GM08714 (cell line): ENCODE data around the gene PTPRCAP.
A peak's percentile ranks its signal among the peaks of the same experiment; 100 is the strongest.

Experiments used
- H3K4me3 ChIP-seq: fragments of 200-500 bp; sonication (Bioruptor generic); 2 replicates; pipeline ENCODE4 v1.5.1; 2014; ENCODE audit warnings: mild to moderate bottlenecking, low read length, inconsistent platforms
- ZNF274 ChIP-seq: IDR thresholded peaks from 2 replicates; pipeline ENCODE4 v1.6.1; 2012; ENCODE audit warnings: mild to moderate bottlenecking, low read depth, low read length

PTPRCAP gene

DNA sequence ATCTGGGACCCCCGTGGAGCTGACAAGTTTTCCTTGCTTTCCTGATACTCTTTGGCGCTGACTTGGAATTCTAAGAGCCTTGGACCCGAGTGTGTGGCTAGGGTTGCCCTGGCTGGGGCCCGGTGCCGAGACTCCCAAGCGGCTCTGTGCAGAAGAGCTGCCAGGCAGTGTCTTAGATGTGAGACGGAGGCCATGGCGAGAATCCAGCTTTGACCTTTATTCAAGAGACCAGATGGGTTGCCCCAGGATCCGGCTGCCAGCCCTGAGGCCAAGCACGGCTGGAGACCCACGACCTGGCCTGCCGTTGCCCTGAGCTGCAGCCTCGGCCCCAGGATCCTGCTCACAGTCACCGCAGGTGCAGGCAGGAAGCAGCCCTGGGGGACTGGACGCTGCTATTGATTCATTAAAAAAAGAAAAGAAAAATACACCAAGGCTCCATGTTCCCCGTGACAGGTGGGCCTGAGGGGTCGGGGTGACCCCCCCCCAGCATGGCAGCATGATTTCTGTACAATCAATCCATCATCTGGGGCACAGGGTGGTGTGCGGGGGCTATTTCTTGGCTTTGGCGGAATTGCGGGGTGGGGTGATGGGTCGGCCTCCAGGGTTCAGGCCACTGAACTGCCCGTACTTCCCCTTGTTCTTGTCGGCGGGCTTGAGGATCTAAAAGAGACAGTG lies 39.4 kb downstream of the PTPRCAP start:
- no peak for TF ChIP-seq ZNF274
- H3K4me3 ChIP-seq = no peak overlapping the region

GRCh38 chr11:67397536-67397935 lies 39.9 kb downstream of the PTPRCAP start:
- no peak for TF ChIP-seq ZNF274
- H3K4me3 ChIP-seq = no peak overlapping the region

GRCh38 chr11:67396587-67397389 lies 40.7 kb downstream of the PTPRCAP start:
- no peak for TF ChIP-seq ZNF274
- no peak overlapping the region for H3K4me3 ChIP-seq

GRCh38 chr11:67396259-67396581 lies 41.3 kb downstream of the PTPRCAP start:
- H3K4me3 ChIP-seq = no peak overlapping the region

DNA sequence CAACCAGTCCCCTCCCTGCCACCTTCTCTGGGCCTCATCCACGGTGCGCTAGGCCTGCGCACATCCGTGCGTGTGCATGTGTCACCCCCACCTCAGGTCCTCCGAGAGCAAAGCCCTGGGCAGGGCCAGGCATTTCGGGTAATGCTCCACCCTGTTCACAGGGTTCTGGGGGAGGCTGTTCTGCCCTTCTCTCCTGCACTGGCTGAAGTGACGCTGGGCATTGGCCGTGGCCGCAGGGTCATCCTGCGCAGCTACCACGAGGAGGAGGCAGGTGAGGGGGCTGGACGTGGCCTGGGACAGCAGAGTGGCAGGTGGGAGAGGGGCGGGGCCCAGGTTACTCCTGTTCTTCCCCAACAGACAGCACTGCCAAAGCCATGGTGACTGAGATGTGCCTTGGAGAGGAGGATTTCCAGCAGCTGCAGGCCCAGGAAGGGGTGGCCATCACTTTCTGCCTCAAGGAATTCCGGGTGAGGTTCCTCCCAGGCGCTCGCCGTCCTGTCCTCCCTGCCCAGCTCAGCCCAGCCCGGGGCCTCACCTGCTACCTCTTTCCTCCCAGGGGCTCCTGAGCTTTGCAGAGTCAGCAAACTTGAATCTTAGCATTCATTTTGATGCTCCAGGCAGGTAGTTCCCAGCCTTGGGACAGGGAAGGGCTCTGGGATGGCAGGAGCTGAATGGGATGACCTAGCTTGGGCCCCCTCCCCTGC lies 41.8 kb downstream of the PTPRCAP start:
- no peak for TF ChIP-seq ZNF274
- H3K4me3 ChIP-seq = no peak overlapping the region

More at GRCh38 chr11:67396259-67396581, 41.3 kb downstream of the PTPRCAP start:
- TF ChIP-seq ZNF274 = no peak

DNA sequence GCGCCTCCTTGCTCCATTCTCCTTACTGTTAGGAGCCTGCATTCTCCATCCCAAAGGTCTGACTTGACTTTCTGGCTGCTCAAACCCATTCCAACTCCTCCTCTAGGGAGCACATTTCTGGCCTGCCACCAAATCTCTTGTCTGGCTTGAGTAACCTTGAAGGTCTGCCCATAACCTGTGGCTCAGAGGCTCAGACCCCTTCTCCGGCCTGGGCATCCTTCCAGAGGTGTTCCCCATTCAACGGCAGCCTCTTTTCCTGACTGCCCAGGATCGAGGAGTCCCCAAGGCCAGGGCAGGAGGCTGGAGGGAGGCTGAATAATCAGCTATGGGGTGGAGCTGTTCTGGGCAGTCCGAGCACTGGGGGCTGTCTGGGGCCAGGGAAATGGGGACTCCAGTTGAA lies 43.5 kb downstream of the PTPRCAP start:
- no peak overlapping the region for H3K4me3 ChIP-seq
- no peak for TF ChIP-seq ZNF274

DNA sequence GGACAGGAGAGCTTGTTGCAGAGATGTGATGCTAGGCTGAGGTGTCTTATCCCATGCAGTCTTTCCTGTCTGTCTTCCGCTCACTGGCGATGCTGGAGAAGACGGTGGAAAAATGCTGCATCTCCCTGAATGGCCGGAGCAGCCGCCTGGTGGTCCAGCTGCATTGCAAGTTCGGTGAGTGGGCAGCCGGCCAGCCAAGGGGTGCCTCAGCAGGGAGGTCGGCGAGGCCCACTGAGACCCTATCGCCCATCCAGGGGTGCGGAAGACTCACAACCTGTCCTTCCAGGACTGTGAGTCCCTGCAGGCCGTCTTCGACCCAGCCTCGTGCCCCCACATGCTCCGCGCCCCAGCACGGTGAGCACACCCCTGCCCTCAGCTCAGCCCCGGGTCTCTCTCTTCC lies 44.0 kb downstream of the PTPRCAP start:
- no peak overlapping the region for H3K4me3 ChIP-seq

GRCh38 chr11:67392183-67392715 lies 45.2 kb downstream of the PTPRCAP start:
- TF ChIP-seq ZNF274 = no peak
- peak overlapping the region; percentile 83 for H3K4me3 ChIP-seq

More for the DNA sequence above, 44.0 kb downstream of the PTPRCAP start:
- TF ChIP-seq ZNF274 = no peak

DNA sequence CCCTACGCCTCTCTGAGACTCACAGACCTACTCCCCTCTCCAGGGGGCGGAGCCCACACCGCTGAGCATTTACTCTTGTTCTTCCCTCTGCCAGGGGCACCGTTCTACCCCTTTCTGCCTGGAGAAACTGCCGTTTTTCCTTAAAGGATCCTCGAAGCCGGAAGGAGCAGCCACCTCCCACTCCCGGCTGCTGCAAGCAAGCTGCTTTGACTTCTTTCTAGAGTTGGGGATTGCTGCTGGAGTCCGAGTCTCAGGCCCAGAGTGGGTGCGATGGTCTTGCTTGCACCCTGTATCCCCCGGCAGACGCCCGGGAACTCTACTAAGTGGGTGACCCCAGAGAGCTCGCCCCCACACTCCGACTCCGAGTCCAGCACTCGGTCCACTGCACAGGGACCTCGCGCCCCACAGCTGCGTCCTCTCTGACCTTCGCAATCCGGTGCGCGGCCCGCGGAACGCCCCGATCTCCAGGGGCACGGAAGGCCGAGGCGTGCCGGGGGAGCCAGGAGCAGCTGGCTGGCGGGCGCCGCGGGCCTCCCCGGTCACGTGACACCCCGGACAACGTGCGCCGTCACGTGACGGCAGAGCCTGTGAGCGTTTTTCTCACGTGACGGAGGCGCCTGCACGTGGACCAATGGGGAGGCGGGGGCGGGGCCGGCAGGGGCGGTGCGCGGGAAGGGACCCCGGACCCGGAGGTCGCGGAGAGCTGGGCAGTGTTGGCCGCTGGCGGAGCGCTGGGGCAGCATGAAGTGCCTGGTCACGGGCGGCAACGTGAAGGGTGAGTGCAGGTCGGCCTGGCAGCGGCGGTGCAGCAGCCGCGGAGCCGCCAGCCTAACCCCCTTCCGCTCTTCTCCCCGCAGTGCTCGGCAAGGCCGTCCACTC lies 45.9 kb downstream of the PTPRCAP start, which contains the start of gene RAD9A:
RAD9A (plus strand) TSS at position 683 of the 879 bp plus-strand sequence; CDS start at position 742, 59 bp downstream.
- H3K4me3 ChIP-seq = peak within 1 kb of the TSS; percentile 83
- no peak for TF ChIP-seq ZNF274

GRCh38 chr11:67390947-67391303 lies 46.6 kb downstream of the PTPRCAP start:
- peak overlapping the region; percentile 79 for H3K4me3 ChIP-seq
- TF ChIP-seq ZNF274 = no peak

DNA sequence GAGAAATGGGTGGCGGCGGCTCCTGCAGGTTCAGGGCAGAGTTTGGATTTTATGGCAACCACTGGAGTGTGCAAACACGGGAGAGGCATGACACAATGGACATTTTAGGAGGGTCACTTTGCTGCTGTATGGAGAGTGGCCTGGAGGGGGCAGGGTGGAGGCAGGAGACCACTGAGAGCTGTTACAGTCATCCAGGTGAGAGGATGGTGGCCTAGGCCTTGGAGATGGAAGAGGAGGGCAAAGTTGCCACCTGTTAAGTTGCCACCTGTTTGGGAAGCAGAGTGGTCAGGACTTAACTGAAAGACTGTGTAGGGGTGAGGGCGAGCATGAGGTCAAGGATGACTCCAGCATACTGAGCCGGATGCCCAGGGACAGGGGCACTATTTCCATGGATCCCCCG lies 48.0 kb downstream of the PTPRCAP start:
- TF ChIP-seq ZNF274 = no peak

GRCh38 chr11:67387518-67387917 lies 50.0 kb downstream of the PTPRCAP start:
- TF ChIP-seq ZNF274 = no peak

More for the DNA sequence above, 48.0 kb downstream of the PTPRCAP start:
- H3K4me3 ChIP-seq = no peak overlapping the region

DNA sequence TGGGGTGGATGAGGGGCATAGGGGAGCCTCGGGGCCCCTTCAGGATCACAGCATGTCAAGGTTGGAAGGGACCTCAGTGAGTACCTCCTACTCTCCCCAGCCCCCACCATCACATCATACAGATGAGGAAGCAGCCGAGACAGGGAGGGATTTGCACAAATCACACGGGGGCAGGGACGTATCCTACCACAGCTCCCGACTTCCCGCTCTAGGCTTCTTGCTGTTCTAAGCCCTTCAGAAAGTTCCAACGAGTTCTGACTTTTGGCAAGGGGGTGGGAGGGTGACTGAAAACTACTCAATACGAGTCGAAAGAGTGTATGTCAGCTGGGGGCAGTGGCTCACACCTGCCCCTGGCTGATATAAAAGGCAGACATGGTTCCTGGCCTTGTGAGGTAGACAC lies 50.4 kb downstream of the PTPRCAP start:
- H3K4me3 ChIP-seq = no peak overlapping the region
- TF ChIP-seq ZNF274 = no peak

More at GRCh38 chr11:67387518-67387917, 50.0 kb downstream of the PTPRCAP start:
- H3K4me3 ChIP-seq = no peak overlapping the region
